Ascending aorta (tissue), 2 donors: ENCODE data around the gene ETDB. TPM values are rescaled to one million over a fixed set of nuclear protein-coding genes. Genes with fewer than 3 reads are reported as not detected.
"Not testable (repeated sequence)": the region's sequence is repeated elsewhere in the genome, so short reads cannot be mapped to it uniquely, and the experiment has no call there.

Experiments used
- DNase-seq, 2 donors: peaks; one replicate each; pipeline ENCODE4 v3.0.0-alpha.2; 2019; ENCODE audit warnings: low spot score in 2 of 2
- H3K27ac ChIP-seq, 2 donors: fragments of 200-600 bp; sonication (generic); one replicate each; pipeline ENCODE4 v1.5.1; 2016 to 2017; ENCODE audit warnings: mild to moderate bottlenecking in 1 of 2
- H3K27me3 ChIP-seq: fragments of 200-600 bp; sonication (generic); one replicate; pipeline ENCODE4 v1.5.1; 2017
- H3K36me3 ChIP-seq, 2 donors: fragments of 200-600 bp; sonication (generic); one replicate each; pipeline ENCODE4 v1.5.1; 2016
- H3K4me1 ChIP-seq, 2 donors: fragments of 200-600 bp; sonication (generic); one replicate each; pipeline ENCODE4 v1.5.1; 2016 to 2017; ENCODE audit warnings: mild to moderate bottlenecking in 1 of 2
- H3K4me3 ChIP-seq, 2 donors: fragments of 200-600 bp; sonication (generic); one replicate each; pipeline ENCODE4 v1.5.1; 2016 to 2017; ENCODE audit warnings: mild to moderate bottlenecking in 1 of 2
- H3K9me3 ChIP-seq, 2 donors: fragments of 200-600 bp; sonication (generic); one replicate each; pipeline ENCODE4 v1.5.1; 2016
- intact Hi-C: fragments of 100-400 bp; cut with DNase I; formaldehyde crosslinking; loops from one replicate; pipeline ENCODE4 v1.15.1; 2023
- total RNA-seq: library from RNA; depleted of rRNA; stranded (reverse); fragments of >200 nt; gene quantifications from one replicate; pipeline ENCODE4 v1.1.0, GENCODE V29; 2016
- TF ChIP-seq, protein P1 (sequence below), 3 experiments: fragments of 200-600 bp in 2 of 3; fragments of 450-650 bp in 1 of 3; sonication (generic) in 2 of 3; IDR thresholded peaks; one replicate each; pipeline ENCODE4 v1.5.1; 2016 to 2019; ENCODE audit warnings: antibody characterized with exemption in 3 of 3, mild to moderate bottlenecking in 1 of 3, moderate library complexity in 1 of 3

The ETDB gene
- total RNA-seq, 1 donor from 2014 or later, result not detected

DNA sequence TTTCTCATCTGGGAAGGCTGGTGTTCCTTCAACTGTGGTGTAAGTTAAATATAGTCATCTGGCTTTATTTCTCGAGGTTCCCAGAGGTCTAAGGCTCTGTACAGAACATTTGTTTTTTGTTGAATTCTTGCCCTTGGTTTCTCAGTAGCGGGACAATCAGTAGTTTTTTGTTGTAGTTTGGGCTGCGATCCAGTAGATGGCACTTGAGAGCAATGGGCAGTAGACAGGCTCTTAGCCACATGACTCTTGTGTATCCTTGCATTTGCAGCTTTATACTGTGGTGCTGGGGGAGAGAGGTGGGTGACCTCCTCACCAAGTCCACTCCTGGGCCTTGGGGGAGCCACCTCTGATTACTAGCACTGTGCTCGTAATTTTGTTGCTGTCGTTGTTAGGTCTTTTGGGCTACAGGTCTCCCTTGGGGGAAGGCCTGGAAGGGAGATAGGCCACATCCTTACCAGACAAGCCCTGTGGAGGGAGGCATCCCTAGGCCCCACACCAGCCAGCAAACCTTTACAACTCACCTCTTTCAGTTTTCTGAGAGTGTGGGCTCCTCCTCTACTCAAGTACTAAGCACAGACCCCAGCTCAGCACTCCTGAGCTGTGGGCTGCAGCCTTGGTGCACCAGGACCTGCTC, 8.1 kb downstream of the ETDB start:
- Histone ChIP-seq H3K4me1 (no peaks in the 10 kb centered on the region), H3K9me3 (no peaks in the 10 kb centered on the region), H3K27ac (no peak overlapping the region), H3K36me3 (no peaks in the 10 kb centered on the region), H3K4me3 (no peak overlapping the region), H3K27me3 (no peaks in the 10 kb centered on the region)
- TF ChIP-seq, protein P1, sequence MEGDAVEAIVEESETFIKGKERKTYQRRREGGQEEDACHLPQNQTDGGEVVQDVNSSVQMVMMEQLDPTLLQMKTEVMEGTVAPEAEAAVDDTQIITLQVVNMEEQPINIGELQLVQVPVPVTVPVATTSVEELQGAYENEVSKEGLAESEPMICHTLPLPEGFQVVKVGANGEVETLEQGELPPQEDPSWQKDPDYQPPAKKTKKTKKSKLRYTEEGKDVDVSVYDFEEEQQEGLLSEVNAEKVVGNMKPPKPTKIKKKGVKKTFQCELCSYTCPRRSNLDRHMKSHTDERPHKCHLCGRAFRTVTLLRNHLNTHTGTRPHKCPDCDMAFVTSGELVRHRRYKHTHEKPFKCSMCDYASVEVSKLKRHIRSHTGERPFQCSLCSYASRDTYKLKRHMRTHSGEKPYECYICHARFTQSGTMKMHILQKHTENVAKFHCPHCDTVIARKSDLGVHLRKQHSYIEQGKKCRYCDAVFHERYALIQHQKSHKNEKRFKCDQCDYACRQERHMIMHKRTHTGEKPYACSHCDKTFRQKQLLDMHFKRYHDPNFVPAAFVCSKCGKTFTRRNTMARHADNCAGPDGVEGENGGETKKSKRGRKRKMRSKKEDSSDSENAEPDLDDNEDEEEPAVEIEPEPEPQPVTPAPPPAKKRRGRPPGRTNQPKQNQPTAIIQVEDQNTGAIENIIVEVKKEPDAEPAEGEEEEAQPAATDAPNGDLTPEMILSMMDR (IDR thresholded peaks at IDR 0.05), result peak; percentile 11 to 49 (median 40)
- no peak for DNase-seq
- intact Hi-C loops, result no loop called here

DNA sequence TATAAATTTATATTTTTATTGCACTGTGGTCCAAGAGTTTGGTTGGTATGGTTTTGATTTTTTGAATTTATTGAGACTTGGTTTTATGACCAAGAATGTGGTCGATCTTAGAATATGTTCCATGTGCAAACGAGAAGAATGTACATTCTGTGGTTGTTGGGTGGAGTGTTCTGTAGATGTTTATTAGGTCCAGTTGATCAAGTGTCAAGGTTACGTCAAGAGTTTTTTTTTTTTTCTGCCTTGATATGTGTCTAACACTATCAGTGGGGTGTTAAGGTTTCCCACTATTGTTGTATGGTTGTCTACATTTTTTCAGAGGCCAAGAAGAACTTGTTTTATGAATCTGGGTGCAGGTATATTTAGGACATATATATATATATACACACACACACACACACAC, 10.8 kb downstream of the ETDB start:
- DNase-seq, result no peak
- intact Hi-C loops, result no loop called here
- Histone ChIP-seq H3K27ac (no peak overlapping the region), H3K36me3 (no peaks in the 10 kb centered on the region), H3K4me1 (no peaks in the 10 kb centered on the region), H3K27me3 (no peaks in the 10 kb centered on the region), H3K4me3 (no peak overlapping the region), H3K9me3 (no peaks in the 10 kb centered on the region)
- TF ChIP-seq, protein P1 (IDR thresholded peaks at IDR 0.05), result no peak

DNA sequence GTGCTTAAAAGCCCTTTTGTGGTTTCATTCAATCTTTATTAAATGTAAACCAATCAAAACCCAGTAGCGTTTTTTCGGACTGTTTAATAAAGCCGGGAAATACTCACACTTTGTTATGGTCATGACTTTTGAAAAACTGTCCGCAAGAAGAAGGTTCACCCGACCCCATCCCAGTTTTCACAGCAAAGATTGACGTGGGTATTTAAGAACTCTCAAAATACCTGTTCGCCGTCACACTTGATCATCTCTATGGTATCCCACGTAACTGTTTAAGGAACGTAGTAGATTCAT, 20.9 kb downstream of the ETDB start:
- TF ChIP-seq, protein P1 (IDR thresholded peaks at IDR 0.05), result no peak
- H3K4me3 ChIP-seq, result peak overlapping the region in 1 of 2 donors; percentile 88
- no peak for DNase-seq

DNA sequence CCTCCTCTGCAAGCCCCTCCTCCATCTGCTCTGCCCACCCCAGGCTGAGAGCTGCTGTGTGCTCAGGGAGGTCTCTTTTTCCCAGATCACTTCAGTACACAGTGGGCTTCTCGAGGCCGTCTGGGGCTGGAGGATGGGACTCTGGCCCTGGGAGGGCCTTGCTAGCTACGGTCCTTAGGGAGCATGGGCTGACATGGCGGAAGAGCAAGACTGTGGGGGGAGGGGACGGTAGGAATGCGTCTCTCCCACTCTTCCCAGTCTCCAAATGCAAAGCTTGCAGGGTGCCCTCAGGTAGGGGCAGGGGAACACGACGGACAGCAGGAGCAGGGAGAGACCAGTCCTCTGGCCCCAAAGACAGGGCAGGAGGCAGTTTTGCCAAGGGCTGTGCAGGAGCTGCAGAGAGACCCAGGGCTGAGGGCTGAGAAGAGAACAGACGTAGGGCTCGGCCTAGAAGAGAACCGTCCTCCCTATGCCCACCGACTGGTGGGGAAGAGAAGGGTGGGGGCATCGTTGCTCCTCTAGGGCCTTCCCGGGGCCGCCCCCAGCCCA, 23.1 kb downstream of the ETDB start:
- H3K36me3 ChIP-seq, H3K9me3 ChIP-seq, DNase-seq, H3K27ac ChIP-seq, intact Hi-C loops, H3K4me1 ChIP-seq, H3K27me3 ChIP-seq: not testable (repeated sequence)
- H3K4me3 ChIP-seq, result peak overlapping the region; percentile 64 to 88

More for the DNA sequence above, 20.9 kb downstream of the ETDB start:
- intact Hi-C loops, result no loop called here
- no peaks in the 10 kb centered on the region for H3K36me3 ChIP-seq
- no peak overlapping the region for H3K27ac ChIP-seq
- H3K9me3 ChIP-seq, result no peaks in the 10 kb centered on the region
- no peaks in the 10 kb centered on the region for H3K27me3 ChIP-seq
- H3K4me1 ChIP-seq, result no peaks in the 10 kb centered on the region

DNA sequence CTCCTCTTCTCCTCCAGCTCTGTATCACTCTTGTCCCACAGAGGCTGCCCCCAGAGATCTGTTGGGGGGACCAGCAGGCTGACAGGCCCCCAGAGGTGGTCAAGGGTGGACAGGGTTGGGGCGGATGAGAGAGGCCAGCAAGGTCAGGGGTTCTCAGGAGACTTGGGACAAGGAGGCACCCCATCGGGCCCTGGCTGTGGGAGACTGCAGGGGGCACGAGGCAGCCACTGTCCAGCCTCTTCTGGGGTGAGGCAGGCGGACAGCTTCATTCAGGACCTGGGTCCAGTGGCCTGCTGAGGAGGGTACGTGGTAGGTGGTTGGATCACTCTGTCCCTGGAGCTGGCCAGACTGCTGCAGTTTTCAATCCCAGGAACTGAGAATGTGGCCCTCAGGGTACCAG, 24.6 kb downstream of the ETDB start:
- H3K27me3 ChIP-seq, result no peaks in the 10 kb centered on the region
- no peaks in the 10 kb centered on the region for H3K9me3 ChIP-seq
- no peak overlapping the region for H3K27ac ChIP-seq
- no peak overlapping the region for H3K4me3 ChIP-seq
- intact Hi-C loops, result no loop called here
- TF ChIP-seq, protein P1 (IDR thresholded peaks at IDR 0.05), result no peak
- H3K36me3 ChIP-seq, result no peaks in the 10 kb centered on the region
- DNase-seq, result no peak
- H3K4me1 ChIP-seq, result no peaks in the 10 kb centered on the region

DNA sequence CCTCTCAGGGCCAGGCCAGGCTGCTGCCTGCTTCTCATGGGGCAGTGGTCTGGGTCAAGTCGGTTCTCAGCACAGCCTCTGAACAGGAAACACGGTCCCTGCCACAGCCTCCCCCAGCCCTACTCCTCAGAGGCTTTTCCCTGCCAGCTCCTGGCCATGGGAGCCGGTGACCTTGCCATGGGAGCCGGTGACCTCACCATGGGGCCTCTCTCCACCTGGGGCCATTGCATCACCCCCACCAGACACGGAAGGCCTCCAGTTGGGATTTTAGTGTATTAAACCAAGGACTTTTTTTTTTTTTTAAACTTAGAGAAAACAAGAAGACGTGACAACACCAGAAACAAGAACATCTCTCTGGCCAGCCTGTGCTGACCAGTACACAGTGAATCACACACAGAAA, 25.6 kb downstream of the ETDB start:
- no peak for DNase-seq
- no peaks in the 10 kb centered on the region for H3K27me3 ChIP-seq
- no peak overlapping the region for H3K4me3 ChIP-seq
- TF ChIP-seq, protein P1 (IDR thresholded peaks at IDR 0.05), result no peak
- H3K36me3 ChIP-seq, result no peaks in the 10 kb centered on the region
- no peaks in the 10 kb centered on the region for H3K4me1 ChIP-seq
- H3K27ac ChIP-seq, result no peak overlapping the region
- H3K9me3 ChIP-seq, result no peaks in the 10 kb centered on the region
- intact Hi-C loops, result no loop called here
